GM18505 (cell line): ENCODE data around the gene MICAL2.

Source experiments
- ATAC-seq: cut with Tn5 transposase; IDR thresholded peaks from one replicate; pipeline ENCODE4 v1.9.1; 2021; ENCODE audit not compliant: unreplicated experiment
- POLR2A ChIP-seq: IDR thresholded peaks from 4 replicates; pipeline ENCODE4 v1.6.1; 2011; ENCODE audit warnings: borderline replicate concordance; ENCODE audit not compliant: insufficient read depth, insufficient read length; ENCODE audit errors: extremely low read depth

Gene MICAL2

DNA sequence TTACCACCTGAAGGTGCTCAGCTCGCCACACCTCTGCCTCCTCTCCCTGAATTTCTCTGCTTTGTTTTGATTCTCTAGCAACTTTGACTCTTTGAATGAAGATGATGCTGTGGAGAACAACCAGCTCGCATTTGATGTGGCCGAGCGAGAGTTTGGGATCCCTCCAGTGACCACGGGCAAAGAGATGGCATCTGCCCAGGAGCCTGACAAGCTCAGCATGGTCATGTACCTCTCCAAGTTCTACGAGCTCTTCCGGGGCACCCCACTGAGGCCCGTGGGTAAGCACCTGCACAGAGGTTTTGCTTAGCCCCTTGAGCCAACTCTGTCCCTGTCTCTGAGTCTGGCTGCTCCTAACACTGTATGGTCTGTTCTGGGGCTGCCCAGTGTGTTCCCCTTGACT, 115.7 kb downstream of the MICAL2 start:
- no peak for ATAC-seq
- no peak for TF ChIP-seq POLR2A

DNA sequence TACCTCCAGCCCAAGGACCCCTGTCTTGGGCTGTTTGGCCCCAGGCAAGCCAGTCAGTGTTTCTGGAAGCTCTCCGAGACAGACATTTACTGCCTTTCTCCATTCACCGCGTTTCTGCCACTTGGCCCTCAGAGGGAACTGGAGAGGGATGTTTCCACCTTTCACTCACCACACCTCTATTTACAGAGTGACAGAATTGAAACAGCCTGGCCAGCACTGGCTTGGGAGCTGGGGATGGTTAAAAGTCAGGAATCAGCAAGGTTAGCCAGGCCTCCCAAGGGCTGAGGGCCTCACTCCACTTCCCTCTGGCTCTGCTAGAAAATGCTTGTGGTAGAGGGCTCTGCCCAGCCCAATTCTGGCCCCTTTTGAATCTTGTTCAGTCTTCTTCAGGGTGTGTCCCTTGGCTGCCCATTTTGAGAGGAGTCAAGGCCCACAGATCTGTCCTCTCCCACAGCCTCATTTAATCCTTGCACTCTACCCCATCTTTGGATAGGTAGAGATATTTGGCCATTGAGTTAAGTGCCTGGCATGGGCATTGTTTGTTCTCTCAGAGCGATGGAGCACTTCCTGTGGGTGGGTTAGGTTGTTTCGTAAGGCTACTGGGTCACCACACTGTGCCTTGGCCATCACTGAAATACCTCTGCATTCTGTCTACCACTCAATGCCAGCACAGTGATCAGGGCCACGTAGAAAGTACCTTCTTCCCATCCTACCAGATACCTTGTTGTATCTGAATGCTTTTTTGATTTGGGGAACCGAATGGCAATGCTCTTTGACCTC, 119.2 kb downstream of the MICAL2 start:
- no peak for TF ChIP-seq POLR2A
- no peak for ATAC-seq

DNA sequence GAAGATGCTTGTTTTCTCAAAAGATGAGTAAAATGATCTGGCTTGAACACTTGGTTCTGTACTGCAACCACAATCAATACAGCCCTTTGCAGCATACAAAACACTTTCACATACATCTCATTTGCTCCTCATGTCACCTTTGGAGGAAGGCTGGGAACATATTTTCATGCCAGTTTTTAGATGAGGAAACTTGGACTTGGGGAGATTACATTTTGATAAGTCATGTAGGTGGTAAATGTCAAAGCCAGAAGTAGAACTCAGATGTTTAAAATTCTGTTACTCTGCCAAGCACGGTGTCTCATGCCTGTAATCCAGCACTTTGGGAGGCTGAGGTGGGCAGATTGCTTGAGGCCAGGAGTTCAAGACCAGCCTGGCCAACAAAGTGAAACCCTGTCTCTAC, 121.8 kb downstream of the MICAL2 start:
- TF ChIP-seq POLR2A: no peak
- no peak for ATAC-seq

DNA sequence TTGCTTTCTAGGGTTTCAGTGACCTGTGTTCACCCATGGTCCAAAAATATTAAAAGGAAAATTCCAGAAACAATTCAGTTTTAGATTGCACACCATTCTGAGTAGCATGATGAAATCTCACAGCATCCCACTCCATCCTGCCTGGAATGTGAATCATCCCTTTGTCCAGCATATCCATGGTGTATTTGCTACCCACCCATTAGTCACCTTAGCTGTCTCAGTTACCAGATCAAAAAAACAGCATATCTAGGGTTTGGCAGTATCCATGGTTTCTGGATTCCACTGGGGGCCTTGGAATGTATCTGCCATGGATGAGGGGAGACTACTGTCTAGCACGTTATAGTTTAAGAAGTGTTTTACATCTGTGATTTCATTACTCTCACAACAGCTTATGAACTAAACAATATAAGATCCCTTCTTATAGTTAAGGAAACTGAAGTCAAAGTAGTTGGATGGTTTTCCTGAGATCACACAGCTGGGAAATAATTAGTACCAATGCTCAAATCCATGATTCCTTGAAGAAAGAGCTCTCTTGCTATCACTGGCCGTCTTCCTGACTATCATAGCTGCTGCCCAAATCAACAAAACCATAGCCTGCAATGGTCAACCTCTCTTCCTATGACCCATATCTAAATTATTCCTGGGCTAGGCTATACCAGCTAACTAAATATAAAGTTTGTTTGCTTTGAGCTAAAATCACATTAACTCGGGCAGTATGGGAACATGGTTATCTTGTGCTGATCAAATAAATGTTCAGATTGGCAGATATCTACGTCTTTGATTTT, 122.6 kb downstream of the MICAL2 start:
- no peak for ATAC-seq
- no peak for TF ChIP-seq POLR2A

DNA sequence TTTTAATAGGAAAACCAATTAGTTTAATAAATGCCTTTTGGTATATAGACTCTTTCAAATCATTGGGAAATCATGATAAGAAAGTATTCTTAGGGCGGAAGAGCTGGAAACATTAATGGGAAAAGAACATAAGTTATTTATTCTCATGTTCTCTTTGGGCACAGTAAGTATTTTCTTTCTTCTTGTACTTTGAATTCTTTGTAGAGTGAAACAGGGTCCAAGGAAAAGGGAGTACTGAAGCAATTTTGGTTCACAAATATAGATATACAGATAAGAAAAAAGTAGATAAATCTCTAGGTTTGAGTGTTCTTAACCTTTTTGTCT, 123.2 kb downstream of the MICAL2 start:
- TF ChIP-seq POLR2A: no peak
- ATAC-seq: no peak

DNA sequence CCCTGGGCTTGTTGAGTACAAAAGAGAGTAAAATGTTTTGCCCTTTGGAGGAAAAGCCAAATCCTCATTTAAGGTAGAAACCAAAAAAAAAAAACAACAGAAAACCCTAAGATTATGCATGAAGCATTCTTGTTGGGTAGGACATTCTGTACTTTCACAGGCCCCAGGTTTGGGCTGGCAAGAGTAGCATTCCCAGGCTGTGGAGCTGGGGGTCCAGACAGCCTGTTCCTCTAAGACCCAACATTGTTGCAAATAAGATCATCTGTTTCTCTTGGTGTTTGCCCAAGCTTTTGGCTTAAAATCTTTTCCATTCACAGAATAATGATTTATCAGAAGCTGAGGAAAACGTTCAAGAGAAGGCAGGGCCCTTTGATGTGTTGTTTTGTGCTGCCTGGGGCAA, 123.8 kb downstream of the MICAL2 start:
- no peak for TF ChIP-seq POLR2A
- no peak for ATAC-seq

DNA sequence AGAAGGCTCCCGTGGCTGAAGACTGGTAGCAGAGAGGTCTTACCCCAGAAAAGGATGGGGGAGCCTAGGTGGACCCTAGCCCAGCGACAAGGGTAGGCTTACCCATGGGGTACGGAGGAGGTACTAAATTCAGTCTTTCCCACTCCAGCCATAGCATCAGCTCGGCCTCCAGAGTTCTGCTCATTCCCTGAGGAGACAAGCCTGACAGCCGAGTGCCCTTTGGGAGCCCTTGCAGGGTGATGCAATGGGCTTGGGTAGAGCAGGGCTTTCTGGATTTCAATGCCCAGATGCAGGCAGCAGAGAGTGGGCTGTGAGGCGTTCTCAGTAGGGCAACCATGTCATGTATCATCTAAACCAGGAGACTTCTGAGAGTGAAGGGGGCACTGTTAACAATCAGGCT, 124.7 kb downstream of the MICAL2 start:
- ATAC-seq: no peak
- no peak for TF ChIP-seq POLR2A

DNA sequence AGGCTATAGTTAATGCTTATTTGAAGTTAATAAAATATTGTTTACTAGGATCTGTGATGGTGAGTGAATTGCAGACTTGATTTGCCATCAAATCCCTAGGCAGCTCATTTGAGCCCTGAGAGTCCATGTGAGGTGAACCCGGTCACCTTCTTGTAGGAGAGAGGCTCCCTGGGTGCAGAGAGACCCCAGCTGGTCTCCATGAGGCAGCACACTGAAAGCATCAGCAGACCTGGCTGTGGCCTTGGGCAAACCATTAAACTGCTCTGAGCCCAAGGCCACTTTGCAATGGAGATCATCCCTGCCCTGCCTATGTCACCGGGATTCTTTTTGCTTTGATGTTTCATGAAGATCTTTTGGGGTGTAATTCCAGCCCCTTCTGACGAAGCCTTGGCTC, 125.2 kb downstream of the MICAL2 start:
- no peak for TF ChIP-seq POLR2A
- peak; percentile 28 for ATAC-seq

DNA sequence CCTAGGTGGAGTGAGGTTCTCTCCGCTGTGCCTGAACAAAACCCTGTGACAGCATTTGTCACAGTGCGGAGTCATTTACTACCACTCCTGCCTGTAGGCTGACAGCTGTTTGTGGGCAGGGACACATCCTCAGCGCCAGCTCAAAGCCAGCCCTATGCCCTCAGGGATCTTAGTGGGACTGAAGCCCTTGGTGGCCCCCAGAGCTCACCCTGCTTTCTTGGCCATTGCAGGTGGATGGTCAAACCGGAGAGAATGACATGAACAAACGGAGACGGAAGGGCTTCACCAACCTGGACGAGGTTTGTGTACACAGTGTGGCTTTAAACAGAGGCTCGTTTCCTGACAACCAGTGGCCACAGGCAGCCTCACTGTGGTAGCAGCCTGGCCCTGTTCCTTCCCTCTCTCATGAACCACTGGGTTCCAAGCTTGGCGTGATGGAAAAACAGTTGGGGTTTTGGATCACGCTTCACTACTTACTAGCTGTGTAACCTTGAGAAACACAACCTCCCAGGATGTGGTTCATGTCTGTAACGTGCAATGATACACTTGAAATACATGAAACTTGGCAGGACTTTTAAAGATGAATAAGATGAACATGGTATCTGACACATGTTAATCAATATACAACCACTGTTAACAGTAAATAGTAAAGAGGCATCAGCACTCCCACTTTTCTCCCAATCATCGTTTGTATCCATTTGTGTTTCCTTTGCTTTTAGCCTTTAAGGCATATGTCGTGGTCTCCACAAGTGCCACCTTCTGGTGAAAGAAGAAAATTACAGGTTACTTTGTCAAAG, 125.8 kb downstream of the MICAL2 start:
- no peak for TF ChIP-seq POLR2A

DNA sequence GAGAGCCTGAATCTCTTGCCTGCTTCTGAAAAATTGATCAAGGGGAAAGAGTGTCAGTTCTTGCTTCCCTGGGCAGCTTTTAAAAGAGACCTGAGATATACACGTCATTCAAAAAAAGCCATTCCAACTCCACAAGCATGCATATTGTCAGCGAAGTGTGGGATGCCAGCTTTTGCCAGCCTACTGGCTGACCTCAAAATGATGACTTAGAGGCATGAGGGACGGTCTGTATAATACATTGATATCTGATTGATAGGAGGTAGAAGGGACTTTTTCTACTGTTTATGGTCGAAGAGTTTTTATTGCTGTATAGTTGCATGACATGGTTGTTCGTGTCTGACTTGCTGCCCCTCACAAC, 126.3 kb downstream of the MICAL2 start:
- TF ChIP-seq POLR2A: no peak
- no peak for ATAC-seq

More for the DNA sequence above, 125.8 kb downstream of the MICAL2 start:
- ATAC-seq: peak; percentile 58

DNA sequence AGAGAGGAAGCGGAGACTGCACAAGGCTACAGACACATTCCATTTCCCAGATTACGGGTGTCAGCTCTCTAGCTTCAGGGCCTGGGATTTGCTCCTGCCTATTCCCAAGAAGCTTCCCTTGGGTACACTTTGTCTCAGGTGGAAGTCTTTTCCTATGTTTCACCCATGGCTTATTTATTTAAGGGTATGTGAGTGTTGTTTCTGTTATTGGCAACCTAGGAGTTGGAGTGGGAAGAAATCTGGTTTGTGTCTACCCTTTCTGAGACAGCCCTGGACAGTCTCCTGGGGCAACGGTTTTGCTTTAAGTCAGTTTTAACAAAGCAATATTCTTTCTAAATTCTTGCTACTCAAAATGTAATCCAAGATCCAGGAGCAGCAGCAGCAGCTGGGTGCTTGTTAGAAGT, 127.0 kb downstream of the MICAL2 start:
- ATAC-seq: no peak
- TF ChIP-seq POLR2A: no peak

DNA sequence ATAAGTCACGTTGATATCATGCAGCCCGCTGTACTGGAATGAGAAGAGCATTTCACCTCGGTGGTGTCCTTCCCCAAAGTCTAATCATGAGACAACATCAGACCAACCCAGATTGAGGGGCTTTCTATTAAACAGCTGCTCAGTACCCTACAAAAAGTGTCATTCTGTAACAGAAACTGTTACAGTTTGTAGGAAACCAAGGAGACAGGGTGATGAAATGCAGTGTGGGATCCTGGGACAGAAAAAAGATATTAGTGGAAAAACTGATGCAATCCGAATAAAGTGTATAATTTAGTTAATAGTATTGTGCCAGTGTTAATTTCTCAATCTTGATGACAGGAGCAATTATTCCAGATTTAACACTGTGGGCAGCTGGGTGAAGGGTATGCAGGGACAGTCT, 128.0 kb downstream of the MICAL2 start:
- TF ChIP-seq POLR2A: no peak
- no peak for ATAC-seq

DNA sequence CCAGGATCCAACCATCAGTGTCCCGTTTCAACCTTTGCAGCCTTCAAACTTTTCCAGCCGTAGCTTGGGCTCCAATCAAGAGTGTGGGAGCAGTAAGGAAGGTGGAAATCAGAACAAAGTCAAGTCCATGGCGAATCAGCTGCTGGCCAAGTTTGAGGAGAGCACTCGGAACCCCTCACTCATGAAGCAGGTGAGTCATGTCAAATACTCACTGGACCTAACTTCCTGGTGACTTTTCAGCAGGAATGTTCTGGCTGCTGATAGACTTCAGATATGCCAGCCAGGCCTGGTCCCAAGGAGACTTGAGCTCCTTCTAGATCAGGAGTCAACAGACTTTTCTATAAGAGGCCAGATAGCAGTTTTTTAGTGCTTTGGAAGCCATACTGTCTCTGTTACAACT, 129.0 kb downstream of the MICAL2 start:
- no peak for TF ChIP-seq POLR2A
- no peak for ATAC-seq

DNA sequence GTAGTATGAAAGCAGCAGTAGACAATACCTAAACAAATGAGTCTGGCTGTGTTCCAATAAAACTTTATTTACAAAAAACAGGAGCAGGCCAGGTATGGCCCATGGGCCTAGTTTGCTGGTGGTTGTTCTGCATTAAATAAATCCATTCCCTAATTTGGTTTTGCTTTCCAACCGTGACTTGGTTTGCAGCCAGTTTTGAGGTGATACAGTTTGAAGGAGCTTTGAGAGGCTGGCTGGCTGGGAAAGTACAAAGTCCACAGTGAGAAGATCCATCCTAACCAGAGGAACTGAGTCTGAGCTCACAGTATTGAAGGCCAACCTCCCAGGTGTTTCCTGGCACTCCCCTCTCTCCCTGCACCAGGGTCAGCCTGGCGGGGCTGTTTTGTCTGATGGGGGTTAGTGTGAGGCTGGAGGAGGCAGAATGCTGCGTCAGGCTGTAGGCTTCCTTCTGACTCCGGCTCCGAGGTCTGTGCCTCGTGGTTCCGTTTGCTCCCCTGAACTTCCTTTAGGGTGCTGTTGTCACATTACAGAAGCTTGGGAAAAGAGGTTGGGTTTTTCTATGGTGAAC, 129.5 kb downstream of the MICAL2 start:
- no peak for ATAC-seq
- no peak for TF ChIP-seq POLR2A

DNA sequence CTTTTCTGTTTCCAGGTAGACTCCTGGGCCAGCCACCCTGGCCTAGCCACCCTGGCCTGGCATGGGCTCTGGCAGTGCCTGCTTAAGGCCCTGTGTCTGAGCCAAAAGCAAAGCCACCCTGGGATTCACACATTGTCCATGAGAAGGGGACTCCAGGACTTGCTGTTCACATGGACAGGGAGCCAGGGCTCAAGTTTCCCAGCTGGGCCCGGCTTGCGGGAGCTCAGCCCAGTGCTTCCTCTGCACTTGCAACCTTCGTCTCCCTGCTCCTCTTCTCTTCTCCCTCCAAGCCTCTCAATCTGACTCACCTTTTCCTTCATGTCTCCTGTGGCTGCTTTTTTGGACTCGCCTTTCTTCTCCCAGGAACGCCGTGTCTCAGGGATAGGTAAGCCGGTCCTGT, 130.3 kb downstream of the MICAL2 start:
- ATAC-seq: no peak
- TF ChIP-seq POLR2A: no peak
